ENCODE measurements around the gene EPB41L4B. TPM values are rescaled to one million over a fixed set of nuclear protein-coding genes. Genes with fewer than 3 reads are reported as not detected.

The EPB41L4B gene
- total and polyA plus RNA-seq, 2 of the 13 experiments (the other 11 are each of a cell fraction or from before 2014, with no cell fraction given), result 17.6 to 22.1 TPM

GRCh38 chr9:109304347-109304746, 16.5 kb downstream of the EPB41L4B start:
- FAIRE-seq (peak; percentile 30), ATAC-seq (no peak), DNase-seq (ENCODE audit: low spot score) (peak; percentile 36)
- Histone ChIP-seq H3K9ac (ENCODE audit: insufficient read depth, low read depth, low read length) (no peak overlapping the region), H3K4me1 (ENCODE audit: insufficient read depth, low read length) (peaks cover 57% of the 10 kb centered on the region), H3K9me3 (ENCODE audit: low read length) (no peaks in the 10 kb centered on the region), H3K79me2 (ENCODE audit: insufficient read depth, low read length) (peaks cover 58% of the 10 kb centered on the region), H3K4me2 (ENCODE audit: low read depth, low read length) (no peak overlapping the region), H3K27ac (ENCODE audit: extremely low read length, insufficient read depth, low read length) (no peak overlapping the region), H3K36me3 (replicated peaks in 1 of 2; ENCODE audit: control insufficient read depth in 1 of 2, insufficient read depth in 2 of 2, low read length in 2 of 2) (no peaks in the 10 kb centered on the region), H3K27me3 (ENCODE audit: control insufficient read depth in 1 of 2, insufficient read depth in 2 of 2, low read length in 2 of 2) (no peaks in the 10 kb centered on the region), H3K4me3 (replicated peaks in 1 of 3; ENCODE audit: insufficient read depth in 1 of 3, low read depth in 2 of 3, low read length in 3 of 3) (no peak overlapping the region), H2AFZ (ENCODE audit: low read length) (no peak overlapping the region), H4K20me1 (ENCODE audit: insufficient read depth, low read length) (no peaks in the 10 kb centered on the region)
- WGBS (ENCODE audit: low lambda C conversion rate), result 56% methylated on average over 3 of the region's 3 CpGs
- POLR2A ChIA-PET, result no interaction called here
- CTCF ChIA-PET (ENCODE audit: low intra/inter-chr PET ratio, low total read pairs), result no interaction called here
- in situ Hi-C loops (cut with HindIII; ENCODE audit: extremely low pct_ligation_motif_present, low pct_unique_long_range_greater_than_20kb), result no loop called here
- intact Hi-C loops (cut with micrococcal nuclease; ENCODE audit: unreplicated experiment), result no loop called here
- BruUV-seq (replicated peaks), result no TSS peak
- TF ChIP-seq NR2F6 (IDR thresholded peaks at IDR 0.05) (peak; percentile 29), NR2F6 (CRISPR knock-in tag; IDR thresholded peaks at IDR 0.05) (0 out of 2 replicates have a peak, but pooled peaks have one; percentile 37), ARID3A (IDR thresholded peaks at IDR 0.05; ENCODE audit: low read depth, low read length) (peak; percentile 53), HNF4A (CRISPR knock-in tag; IDR thresholded peaks at IDR 0.05) (peak; percentile 69), RAD21 (CRISPR knock-in tag; IDR thresholded peaks at IDR 0.05) (no peak), NR2F1 (CRISPR knock-in tag; IDR thresholded peaks at IDR 0.05) (peak in 1 of 2 experiments; percentile 57; a peak in 1 of 4 replicates), ARID5B (CRISPR knock-in tag; IDR thresholded peaks at IDR 0.05) (peak; percentile 53), ZNF230 (CRISPR knock-in tag; IDR thresholded peaks at IDR 0.05) (no peak), FOXA1 (IDR thresholded peaks at IDR 0.05) (no peak), FOXA1 (CRISPR knock-in tag; IDR thresholded peaks at IDR 0.05) (0 out of 2 replicates have a peak, but pooled peaks have one; percentile 29), DDIT3 (CRISPR knock-in tag; IDR thresholded peaks at IDR 0.05) (no peak), EP300 (IDR thresholded peaks at IDR 0.05; ENCODE audit: low read depth in 2 of 2, low read length in 2 of 2) (0 out of 4 replicates have a peak, but pooled peaks of 1 of the 2 experiments have one; percentile 14), EP300 (CRISPR knock-in tag; IDR thresholded peaks at IDR 0.05; ENCODE audit: borderline replicate concordance) (no peak), FOSL2 (CRISPR knock-in tag; IDR thresholded peaks at IDR 0.05) (peak; percentile 74), RARA (CRISPR knock-in tag; IDR thresholded peaks at IDR 0.05) (peak; percentile 52), ZNF788 (CRISPR knock-in tag; IDR thresholded peaks at IDR 0.05; ENCODE audit: borderline replicate concordance) (no peak), ZNF446 (CRISPR knock-in tag; IDR thresholded peaks at IDR 0.05) (no peak), ZNF441 (CRISPR knock-in tag; IDR thresholded peaks at IDR 0.05; ENCODE audit: borderline replicate concordance) (peak; percentile 47; the same call in 1 of the 2 replicates), ZBTB7B (CRISPR knock-in tag; IDR thresholded peaks at IDR 0.05) (no peak), HNF4G (IDR thresholded peaks at IDR 0.05; ENCODE audit: borderline replicate concordance, low read depth, low read length) (peak; percentile 30; the same call in 1 of the 2 replicates), HNF4G (CRISPR knock-in tag; IDR thresholded peaks at IDR 0.05; ENCODE audit: borderline replicate concordance, low read depth) (no peak)

Data from HepG2 (cell line).